ENCODE measurements around the gene GET4. TPM values are rescaled to one million over a fixed set of nuclear protein-coding genes. Genes with fewer than 3 reads are reported as not detected.

Gene GET4
- total and polyA plus RNA-seq, 2 of the 13 experiments (the other 11 are each of a cell fraction or from before 2014, with no cell fraction given) = 28.2 to 35.2 TPM

- DNase-seq (ENCODE audit: low spot score) (no peak), ATAC-seq (peak; percentile 44), FAIRE-seq (no peak)
- Histone ChIP-seq H3K27ac (ENCODE audit: extremely low read length, insufficient read depth, low read length) (peak overlapping the region; percentile 83), H3K4me2 (ENCODE audit: low read depth, low read length) (peak overlapping the region; percentile 68), H3K27me3 (ENCODE audit: control insufficient read depth in 1 of 2, insufficient read depth in 2 of 2, low read length in 2 of 2) (no peaks in the 10 kb centered on the region), H4K20me1 (ENCODE audit: insufficient read depth, low read length) (peaks cover 29% of the 10 kb centered on the region; the same call in 1 of the 2 replicates), H3K79me2 (ENCODE audit: insufficient read depth, low read length) (peaks cover 41% of the 10 kb centered on the region), H3K9ac (ENCODE audit: insufficient read depth, low read depth, low read length) (peak overlapping the region; percentile 92), H3K4me1 (ENCODE audit: insufficient read depth, low read length) (peaks cover 41% of the 10 kb centered on the region), H3K36me3 (replicated peaks in 1 of 2; ENCODE audit: control insufficient read depth in 1 of 2, insufficient read depth in 2 of 2, low read length in 2 of 2) (peaks cover 6 to 21% of the 10 kb centered on the region in 2 experiments), H3K9me3 (ENCODE audit: low read length) (no peaks in the 10 kb centered on the region), H2AFZ (ENCODE audit: low read length) (no peak overlapping the region), H3K4me3 (replicated peaks in 1 of 3; ENCODE audit: insufficient read depth in 1 of 3, low read depth in 2 of 3, low read length in 3 of 3) (peak overlapping the region; percentile 73 to 98 (median 86))
- ChIA-PET CTCF (ENCODE audit: low intra/inter-chr PET ratio, low total read pairs) (no interaction called here), POLR2A (interaction anchor here (0.6 to 1.1 kb wide), 2 partner anchors 100 to 116 kb away, joined by 3 read pairs; no protein-coding TSS in a partner anchor)
- TF ChIP-seq AGO2 (optimal IDR thresholded peaks at IDR 0.05; ENCODE audit: low read depth, low read length) (peak; percentile 8), POLR2A (IDR thresholded peaks at IDR 0.05; ENCODE audit: insufficient read depth in 1 of 2, low read depth in 2 of 2, low read length in 2 of 2) (0 out of 4 replicates have a peak, but pooled peaks of 1 of the 2 experiments have one; percentile 43), ARNTL (CRISPR knock-in tag; IDR thresholded peaks at IDR 0.05) (peak; percentile 42; the same call in 1 of the 2 replicates), ZNF891 (CRISPR knock-in tag; IDR thresholded peaks at IDR 0.05) (0 out of 2 replicates have a peak, but pooled peaks have one; percentile 26), THAP8 (CRISPR knock-in tag; IDR thresholded peaks at IDR 0.05; ENCODE audit: borderline replicate concordance) (0 out of 2 replicates have a peak, but pooled peaks have one; percentile 10), SAFB2 (CRISPR knock-in tag; IDR thresholded peaks at IDR 0.05; ENCODE audit: borderline replicate concordance, low read depth) (no peak), ZNF18 (CRISPR knock-in tag; IDR thresholded peaks at IDR 0.05; ENCODE audit: insufficient replicate concordance) (peak; percentile 53), PHB2 (IDR thresholded peaks at IDR 0.05; ENCODE audit: partially characterized antibody) (no peak), ZFP36 (IDR thresholded peaks at IDR 0.05; ENCODE audit: borderline replicate concordance, low read depth, low read length, partially characterized antibody) (no peak), AFF4 (CRISPR knock-in tag; IDR thresholded peaks at IDR 0.05) (no peak), ZFX (CRISPR knock-in tag; IDR thresholded peaks at IDR 0.05; ENCODE audit: low read depth) (peak; percentile 59; the same call in 1 of the 2 replicates), ETV5 (CRISPR knock-in tag; IDR thresholded peaks at IDR 0.05; ENCODE audit: borderline replicate concordance) (no peak), PHF8 (CRISPR knock-in tag; IDR thresholded peaks at IDR 0.05) (peak; percentile 55)
- TF ChIP-seq, protein P1, sequence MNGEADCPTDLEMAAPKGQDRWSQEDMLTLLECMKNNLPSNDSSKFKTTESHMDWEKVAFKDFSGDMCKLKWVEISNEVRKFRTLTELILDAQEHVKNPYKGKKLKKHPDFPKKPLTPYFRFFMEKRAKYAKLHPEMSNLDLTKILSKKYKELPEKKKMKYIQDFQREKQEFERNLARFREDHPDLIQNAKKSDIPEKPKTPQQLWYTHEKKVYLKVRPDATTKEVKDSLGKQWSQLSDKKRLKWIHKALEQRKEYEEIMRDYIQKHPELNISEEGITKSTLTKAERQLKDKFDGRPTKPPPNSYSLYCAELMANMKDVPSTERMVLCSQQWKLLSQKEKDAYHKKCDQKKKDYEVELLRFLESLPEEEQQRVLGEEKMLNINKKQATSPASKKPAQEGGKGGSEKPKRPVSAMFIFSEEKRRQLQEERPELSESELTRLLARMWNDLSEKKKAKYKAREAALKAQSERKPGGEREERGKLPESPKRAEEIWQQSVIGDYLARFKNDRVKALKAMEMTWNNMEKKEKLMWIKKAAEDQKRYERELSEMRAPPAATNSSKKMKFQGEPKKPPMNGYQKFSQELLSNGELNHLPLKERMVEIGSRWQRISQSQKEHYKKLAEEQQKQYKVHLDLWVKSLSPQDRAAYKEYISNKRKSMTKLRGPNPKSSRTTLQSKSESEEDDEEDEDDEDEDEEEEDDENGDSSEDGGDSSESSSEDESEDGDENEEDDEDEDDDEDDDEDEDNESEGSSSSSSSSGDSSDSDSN (CRISPR knock-in tag; IDR thresholded peaks at IDR 0.05) = peak; percentile 42; the same call in 1 of the 2 replicates
- intact Hi-C loops (cut with micrococcal nuclease; ENCODE audit: unreplicated experiment) = loop anchor here (5.0 to 10.0 kb wide), 2 partner anchors 62 to 75 kb away; partner anchors contain the start of gene ADAP1
- in situ Hi-C loops (cut with HindIII; ENCODE audit: extremely low pct_ligation_motif_present, low pct_unique_long_range_greater_than_20kb) = no loop called here
- no TSS peak for BruUV-seq (replicated peaks)
- under 1% methylated on average over 26 of the region's 26 CpGs for WGBS (ENCODE audit: low lambda C conversion rate)
Measured at GRCh38 chr7:876972-877311, 588 bp downstream of the GET4 start.

All from HepG2 (cell line).